ENCODE results near the gene RFNG.

The RFNG gene

DNA sequence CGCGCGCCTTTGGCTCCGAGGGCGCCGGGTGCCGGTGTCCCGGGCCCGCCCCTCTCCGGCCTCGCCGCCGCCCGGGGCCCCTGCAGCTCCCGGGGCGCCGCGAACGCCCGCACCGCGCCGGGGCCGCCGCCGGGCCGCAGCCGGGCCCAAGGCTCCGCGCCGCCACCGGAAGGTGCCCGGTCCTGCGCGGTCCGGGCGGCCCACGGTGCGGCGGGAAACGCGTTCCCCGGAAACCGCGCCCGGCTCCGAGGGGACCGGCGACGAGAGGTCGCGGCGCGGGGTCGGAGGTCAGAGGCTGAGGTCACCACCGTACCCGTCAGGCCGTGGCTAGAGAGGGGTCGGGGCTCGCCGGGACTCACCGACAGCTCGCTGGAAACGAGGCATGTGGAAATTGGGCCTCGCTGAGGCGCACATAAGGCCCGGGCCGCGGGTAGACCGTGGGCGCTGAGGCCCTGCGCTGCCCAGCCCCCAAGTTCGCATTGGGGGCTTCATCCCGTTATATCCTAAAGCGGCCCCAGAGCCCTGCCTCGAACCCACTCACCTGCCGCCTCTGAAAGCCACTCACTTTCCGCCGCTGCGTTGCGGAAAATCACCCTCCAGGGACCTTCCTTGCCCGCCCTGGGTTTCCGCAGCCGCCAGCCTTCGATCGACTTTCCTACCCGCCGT, 14.2 kb upstream of the RFNG start, which contains the start of gene DUS1L:
Gene DUS1L, minus strand, starts transcription at position 167 of the 666 bp plus-strand sequence. CDS start 745 bp downstream, outside the sequence.
- Histone ChIP-seq H3K18ac (ENCODE audit: low read length) (peak within 1 kb of the TSS; percentile 1), H3K4ac (ENCODE audit: low read depth, low read length) (peak within 1 kb of the TSS; percentile 39), H3K56ac (ENCODE audit: low read length) (peak within 1 kb of the TSS; percentile 95), H2AK5ac (ENCODE audit: low read length) (no peak within 1 kb of the TSS), H2BK15ac (replicated peaks; ENCODE audit: low read depth) (no peak within 1 kb of the TSS), H3K79me1 (ENCODE audit: low read length) (peaks cover 2% of the 10 kb centered on the region), H3K9ac (ENCODE audit: low read length) (peak within 1 kb of the TSS; percentile 88), H3K27ac (ENCODE audit: low read depth, low read length) (no peak within 1 kb of the TSS), H4K8ac (ENCODE audit: low read depth, low read length) (peak within 1 kb of the TSS; percentile 90), H3K23ac (ENCODE audit: low read length) (peak within 1 kb of the TSS; percentile 3), H3K36me3 (ENCODE audit: control insufficient read depth, insufficient read depth, low read length) (peaks cover 2% of the 10 kb centered on the region), H2BK120ac (ENCODE audit: low read depth, low read length) (no peak within 1 kb of the TSS), H3K4me2 (ENCODE audit: low read length) (peak within 1 kb of the TSS; percentile 68), H3K27me3 (ENCODE audit: insufficient read depth, low read length, poor library complexity) (no peaks in the 10 kb centered on the region), H3K79me2 (ENCODE audit: control insufficient read depth, insufficient read depth, low read length) (no peaks in the 10 kb centered on the region), H4K5ac (ENCODE audit: low read length) (no peak within 1 kb of the TSS), H2BK5ac (ENCODE audit: low read length) (no peak within 1 kb of the TSS), H3K4me1 (ENCODE audit: control insufficient read depth, low read depth, low read length) (no peaks in the 10 kb centered on the region), H3K4me3 (ENCODE audit: low read length) (peak within 1 kb of the TSS; percentile 73)
- peak; percentile 50 for DNase-seq
- WGBS (ENCODE audit: extremely low coverage, insufficient coverage, low lambda C conversion rate) = no CpG with 5 or more reads among the region's 88 CpGs

DNA sequence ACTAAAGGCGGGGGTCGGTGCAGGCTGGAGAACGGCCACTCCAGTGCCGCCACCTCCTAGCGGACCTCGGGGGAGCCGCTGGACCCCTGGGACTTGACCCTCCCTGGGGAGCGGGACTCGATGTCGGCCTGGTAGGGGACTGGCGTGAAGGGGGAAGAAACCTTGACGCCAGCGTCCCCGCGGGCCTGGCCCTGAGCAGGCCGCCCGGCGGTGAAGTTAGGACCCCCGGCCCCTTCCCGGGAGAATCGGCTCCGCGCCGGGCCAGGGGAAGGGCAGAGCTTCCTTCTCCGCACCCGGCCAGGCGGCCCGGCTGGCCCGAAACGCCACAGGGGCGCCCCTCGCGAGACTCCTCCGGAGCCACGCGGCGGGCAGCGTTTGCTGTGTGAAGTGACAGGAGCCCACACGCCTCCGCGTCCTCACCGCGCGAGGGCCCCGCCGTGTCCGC, 13.6 kb upstream of the RFNG start:
- Histone ChIP-seq H2BK5ac (ENCODE audit: low read length) (no peak overlapping the region), H2BK120ac (ENCODE audit: low read depth, low read length) (no peak overlapping the region), H4K8ac (ENCODE audit: low read depth, low read length) (no peak overlapping the region), H3K79me2 (ENCODE audit: control insufficient read depth, insufficient read depth, low read length) (no peaks in the 10 kb centered on the region), H3K4ac (ENCODE audit: low read depth, low read length) (peak overlapping the region; percentile 39), H3K4me2 (ENCODE audit: low read length) (peak overlapping the region; percentile 53), H2AK5ac (ENCODE audit: low read length) (no peak overlapping the region), H3K18ac (ENCODE audit: low read length) (no peak overlapping the region), H3K4me3 (ENCODE audit: low read length) (peak overlapping the region; percentile 73), H3K56ac (ENCODE audit: low read length) (peak overlapping the region; percentile 94), H3K9ac (ENCODE audit: low read length) (peak overlapping the region; percentile 85), H3K27ac (ENCODE audit: low read depth, low read length) (no peak overlapping the region), H4K5ac (ENCODE audit: low read length) (no peak overlapping the region), H3K79me1 (ENCODE audit: low read length) (peaks cover 2% of the 10 kb centered on the region), H3K23ac (ENCODE audit: low read length) (no peak overlapping the region), H3K4me1 (ENCODE audit: control insufficient read depth, low read depth, low read length) (no peaks in the 10 kb centered on the region), H2BK15ac (replicated peaks; ENCODE audit: low read depth) (no peak overlapping the region), H3K36me3 (ENCODE audit: control insufficient read depth, insufficient read depth, low read length) (peaks cover 4% of the 10 kb centered on the region), H3K27me3 (ENCODE audit: insufficient read depth, low read length, poor library complexity) (no peaks in the 10 kb centered on the region)
- WGBS (ENCODE audit: extremely low coverage, insufficient coverage, low lambda C conversion rate) = no CpG with 5 or more reads among the region's 47 CpGs
- no peak for DNase-seq

DNA sequence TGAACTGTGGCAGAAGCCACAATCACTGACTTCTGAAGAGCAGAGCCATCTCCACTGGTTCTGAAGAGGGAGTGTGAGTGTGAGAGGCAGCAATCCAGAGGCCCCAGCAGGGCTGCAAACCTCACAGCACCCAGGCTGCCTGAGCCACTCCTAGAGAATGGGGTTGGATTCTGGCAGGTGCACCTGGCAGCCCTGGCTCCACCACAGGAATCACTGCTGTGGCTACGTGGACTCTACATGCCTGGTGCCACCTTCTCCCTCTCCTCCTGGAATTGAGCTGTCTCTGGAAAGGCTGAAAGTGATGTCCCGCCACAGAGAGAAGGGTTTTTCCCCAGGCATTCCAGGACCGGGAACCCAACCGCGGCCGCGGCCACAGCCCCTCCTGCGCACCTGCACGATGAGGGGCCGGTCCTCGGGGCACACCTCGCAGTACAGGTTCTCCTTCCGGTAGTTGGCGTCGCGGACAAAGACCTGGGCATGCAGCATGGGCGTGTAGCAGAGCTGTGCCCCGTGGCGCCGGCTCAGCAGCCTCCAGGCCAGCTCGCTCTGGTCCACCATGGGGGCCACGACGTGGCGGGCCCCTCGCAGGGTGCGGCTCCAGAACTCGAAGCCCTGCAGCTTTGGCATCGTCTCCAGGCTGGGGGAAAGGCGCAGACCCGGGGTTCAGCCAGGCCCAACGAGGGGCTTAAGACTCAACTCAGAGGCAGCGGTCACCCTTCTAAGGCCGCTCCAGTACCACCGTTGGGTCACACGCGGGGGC, 13.0 kb upstream of the RFNG start:
- H3K27me3 ChIP-seq (ENCODE audit: insufficient read depth, low read length, poor library complexity) = no peaks in the 10 kb centered on the region
- peak overlapping the region; percentile 53 for H3K4me2 ChIP-seq (ENCODE audit: low read length)
- no peaks in the 10 kb centered on the region for H3K4me1 ChIP-seq (ENCODE audit: control insufficient read depth, low read depth, low read length)
- H3K79me1 ChIP-seq (ENCODE audit: low read length) = peaks cover 2% of the 10 kb centered on the region
- no peak overlapping the region for H4K8ac ChIP-seq (ENCODE audit: low read depth, low read length)
- peak overlapping the region; percentile 85 for H3K9ac ChIP-seq (ENCODE audit: low read length)
- peak overlapping the region; percentile 94 for H3K56ac ChIP-seq (ENCODE audit: low read length)
- H3K4ac ChIP-seq (ENCODE audit: low read depth, low read length) = no peak overlapping the region
- H2BK15ac ChIP-seq (replicated peaks; ENCODE audit: low read depth) = no peak overlapping the region
- no peak overlapping the region for H3K23ac ChIP-seq (ENCODE audit: low read length)
- H3K79me2 ChIP-seq (ENCODE audit: control insufficient read depth, insufficient read depth, low read length) = no peaks in the 10 kb centered on the region
- no peak overlapping the region for H4K5ac ChIP-seq (ENCODE audit: low read length)
- H3K36me3 ChIP-seq (ENCODE audit: control insufficient read depth, insufficient read depth, low read length) = peaks cover 4% of the 10 kb centered on the region
- H3K27ac ChIP-seq (ENCODE audit: low read depth, low read length) = no peak overlapping the region
- H2BK5ac ChIP-seq (ENCODE audit: low read length) = no peak overlapping the region
- H3K18ac ChIP-seq (ENCODE audit: low read length) = no peak overlapping the region
- no peak overlapping the region for H2AK5ac ChIP-seq (ENCODE audit: low read length)
- WGBS (ENCODE audit: extremely low coverage, insufficient coverage, low lambda C conversion rate) = no CpG with 5 or more reads among the region's 36 CpGs
- no peak overlapping the region for H2BK120ac ChIP-seq (ENCODE audit: low read depth, low read length)
- no peak for DNase-seq
- H3K4me3 ChIP-seq (ENCODE audit: low read length) = peak overlapping the region; percentile 73

DNA sequence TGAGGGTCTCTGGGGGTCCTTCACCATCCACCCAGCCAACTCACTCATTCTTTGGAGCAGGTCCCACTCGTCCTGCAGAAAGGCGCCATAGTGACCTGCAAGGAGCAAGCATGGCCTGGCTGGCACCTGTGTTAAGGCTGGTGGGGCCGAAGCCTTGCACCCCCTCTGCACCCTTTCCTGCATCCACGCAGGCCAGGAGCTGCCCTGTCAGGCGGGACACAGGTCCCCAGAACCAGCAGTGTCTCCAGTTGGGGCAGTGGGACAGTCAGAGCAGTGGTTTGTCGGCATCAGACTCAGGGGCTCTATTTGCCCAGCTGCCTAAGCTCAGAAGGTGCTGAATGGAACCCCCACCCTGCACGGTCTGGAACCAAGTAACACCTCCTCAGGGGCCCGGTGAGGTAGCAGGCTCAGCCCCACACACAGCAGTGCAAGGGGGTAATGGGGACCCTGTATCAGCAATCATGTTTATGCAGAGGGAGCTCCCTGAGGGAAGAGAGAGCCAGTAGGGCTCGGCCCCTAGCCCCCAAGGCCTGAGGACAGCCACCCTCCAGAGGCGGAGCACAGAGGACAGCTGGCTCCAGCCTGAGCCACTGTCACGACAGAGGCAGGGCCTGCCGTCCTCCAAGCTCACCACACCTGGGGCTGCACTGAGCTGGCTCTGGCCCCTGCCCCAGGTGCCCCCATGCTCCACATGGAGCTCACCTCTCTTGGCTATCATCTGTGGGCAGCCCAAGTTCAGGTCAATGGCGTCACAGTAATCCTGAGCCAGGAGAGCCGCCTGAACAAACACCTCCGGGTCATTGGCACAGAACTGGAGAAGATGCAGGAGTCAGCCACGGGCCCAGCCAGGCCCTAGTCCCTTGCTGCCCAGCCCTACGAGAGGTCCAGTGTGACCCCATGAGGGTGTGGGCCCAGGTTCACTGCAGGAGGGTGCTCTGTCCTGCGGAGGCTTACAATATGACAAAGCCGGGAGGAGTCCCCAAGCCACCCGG, 12.1 kb upstream of the RFNG start:
- no peak overlapping the region for H2BK15ac ChIP-seq (replicated peaks; ENCODE audit: low read depth)
- H3K36me3 ChIP-seq (ENCODE audit: control insufficient read depth, insufficient read depth, low read length) = peaks cover 4% of the 10 kb centered on the region
- H3K27ac ChIP-seq (ENCODE audit: low read depth, low read length) = no peak overlapping the region
- H3K9ac ChIP-seq (ENCODE audit: low read length) = no peak overlapping the region
- no peak for DNase-seq
- no peaks in the 10 kb centered on the region for H3K79me2 ChIP-seq (ENCODE audit: control insufficient read depth, insufficient read depth, low read length)
- H4K8ac ChIP-seq (ENCODE audit: low read depth, low read length) = no peak overlapping the region
- H3K56ac ChIP-seq (ENCODE audit: low read length) = no peak overlapping the region
- no peak overlapping the region for H2AK5ac ChIP-seq (ENCODE audit: low read length)
- H2BK120ac ChIP-seq (ENCODE audit: low read depth, low read length) = no peak overlapping the region
- no peak overlapping the region for H3K23ac ChIP-seq (ENCODE audit: low read length)
- no peak overlapping the region for H3K18ac ChIP-seq (ENCODE audit: low read length)
- no peak overlapping the region for H4K5ac ChIP-seq (ENCODE audit: low read length)
- no peaks in the 10 kb centered on the region for H3K27me3 ChIP-seq (ENCODE audit: insufficient read depth, low read length, poor library complexity)
- H3K79me1 ChIP-seq (ENCODE audit: low read length) = peaks cover 2% of the 10 kb centered on the region
- H2BK5ac ChIP-seq (ENCODE audit: low read length) = no peak overlapping the region
- H3K4ac ChIP-seq (ENCODE audit: low read depth, low read length) = no peak overlapping the region
- no peak overlapping the region for H3K4me2 ChIP-seq (ENCODE audit: low read length)
- whole genome bisulfite sequencing (ENCODE audit: extremely low coverage, insufficient coverage, low lambda C conversion rate) = no CpG with 5 or more reads among the region's 20 CpGs
- no peak overlapping the region for H3K4me3 ChIP-seq (ENCODE audit: low read length)
- no peaks in the 10 kb centered on the region for H3K4me1 ChIP-seq (ENCODE audit: control insufficient read depth, low read depth, low read length)

DNA sequence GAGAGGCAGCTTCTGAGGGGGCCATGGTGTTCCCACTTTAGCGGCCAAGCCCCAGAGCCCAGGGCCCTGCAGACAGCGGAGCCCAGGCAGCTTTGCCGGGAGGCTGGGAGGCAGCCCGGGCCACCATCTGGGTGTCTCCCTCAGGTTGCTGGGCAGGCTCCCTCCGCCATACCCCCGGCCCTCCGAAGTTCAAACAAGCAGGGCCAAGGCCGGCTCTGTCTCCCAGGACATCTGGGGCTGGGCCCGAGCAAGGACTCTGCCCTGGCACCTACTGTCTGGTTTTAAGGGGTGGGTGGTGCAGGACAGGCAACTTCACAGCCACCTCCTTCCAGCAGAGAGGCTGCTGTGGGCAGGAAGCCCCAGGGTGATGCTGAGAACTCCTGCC, 11.4 kb upstream of the RFNG start:
- no peak overlapping the region for H2BK120ac ChIP-seq (ENCODE audit: low read depth, low read length)
- no peak overlapping the region for H3K9ac ChIP-seq (ENCODE audit: low read length)
- peaks cover 2% of the 10 kb centered on the region for H3K79me1 ChIP-seq (ENCODE audit: low read length)
- H3K36me3 ChIP-seq (ENCODE audit: control insufficient read depth, insufficient read depth, low read length) = peaks cover 4% of the 10 kb centered on the region
- no peak overlapping the region for H3K56ac ChIP-seq (ENCODE audit: low read length)
- no peak overlapping the region for H3K23ac ChIP-seq (ENCODE audit: low read length)
- H3K4ac ChIP-seq (ENCODE audit: low read depth, low read length) = no peak overlapping the region
- H3K27ac ChIP-seq (ENCODE audit: low read depth, low read length) = no peak overlapping the region
- no peak overlapping the region for H2AK5ac ChIP-seq (ENCODE audit: low read length)
- H4K8ac ChIP-seq (ENCODE audit: low read depth, low read length) = no peak overlapping the region
- no peak overlapping the region for H3K18ac ChIP-seq (ENCODE audit: low read length)
- H3K4me1 ChIP-seq (ENCODE audit: control insufficient read depth, low read depth, low read length) = no peaks in the 10 kb centered on the region
- H4K5ac ChIP-seq (ENCODE audit: low read length) = no peak overlapping the region
- DNase-seq = no peak
- H3K4me2 ChIP-seq (ENCODE audit: low read length) = no peak overlapping the region
- WGBS (ENCODE audit: extremely low coverage, insufficient coverage, low lambda C conversion rate) = no CpG with 5 or more reads among the region's 9 CpGs
- no peak overlapping the region for H3K4me3 ChIP-seq (ENCODE audit: low read length)
- no peak overlapping the region for H2BK15ac ChIP-seq (replicated peaks; ENCODE audit: low read depth)
- H2BK5ac ChIP-seq (ENCODE audit: low read length) = no peak overlapping the region
- no peaks in the 10 kb centered on the region for H3K79me2 ChIP-seq (ENCODE audit: control insufficient read depth, insufficient read depth, low read length)
- H3K27me3 ChIP-seq (ENCODE audit: insufficient read depth, low read length, poor library complexity) = no peaks in the 10 kb centered on the region

Measured in mesendoderm (in vitro differentiated cells).